HepG2 (cell line): ENCODE results near the gene OR5P2. TPM values are rescaled to one million over a fixed set of nuclear protein-coding genes. Genes with fewer than 3 reads are reported as not detected.

Source experiments
- ATAC-seq: fragments of 200-7000 bp; cut with Tn5 transposase; 3 replicates; pipeline ENCODE4 v1.9.1; 2020; ENCODE audit warnings: mild to moderate bottlenecking, moderate library complexity
- BruUV-seq: library from RNA; stranded (reverse); fragments of 400-500 nt; replicated peaks from 2 replicates; lab custom pipeline; 2021; lab: Mats Ljungman, UMichigan
- CTCF ChIA-PET: fragments of 300-600 bp; formaldehyde crosslinking; extraction: SDS; loops from one replicate; lab custom pipeline; 2021; ENCODE audit warnings: low total read pairs, inconsistent platforms, low intra/inter-chr PET ratio; lab: Yijun Ruan, JAX
- POLR2A ChIA-PET: fragments of 350-600 bp; sonication (Branson Sonifier 250); formaldehyde crosslinking; loops from one replicate; lab custom pipeline; 2020; ENCODE audit warnings: antibody characterized with exemption, inconsistent platforms; lab: Yijun Ruan, JAX
- DNase-seq: peaks from one replicate; pipeline ENCODE4 v3.0.0-alpha.2; 2015; ENCODE audit warnings: low spot score
- FAIRE-seq: peaks from 3 replicates; lab custom pipeline; 2011; peaks lifted over from hg19 to GRCh38; lab: Jason Lieb, UNC
- H2AFZ ChIP-seq: one replicate; pipeline ENCODE4 v1.6.1; 2011; ENCODE audit warnings: low read length, inconsistent platforms
- H3K27ac ChIP-seq: fragments of 300-600 bp; 3 replicates; pipeline ENCODE4 v1.8.0; 2011; ENCODE audit warnings: mixed run types, mild to moderate bottlenecking, mixed read lengths, low read length, inconsistent platforms; ENCODE audit not compliant: insufficient read depth; ENCODE audit errors: extremely low read length
- H3K27me3 ChIP-seq, 2 experiments: fragments of 200-600 bp in 1 of 2; 2 replicates in 1 of 2; 3 replicates in 1 of 2; pipeline versions ENCODE4 v1.6.0 to v1.8.0; 2011; ENCODE audit warnings: low read length in 2 of 2, mild to moderate bottlenecking in 2 of 2, moderate library complexity in 2 of 2, inconsistent platforms in 1 of 2; ENCODE audit not compliant: insufficient read depth in 2 of 2, control insufficient read depth in 1 of 2
- H3K36me3 ChIP-seq, 2 experiments: fragments of 200-600 bp in 1 of 2; replicated peaks in 1 of 2; 2 replicates in 1 of 2; 3 replicates in 1 of 2; pipeline versions ENCODE4 v1.5.1 to v1.8.0; 2011; ENCODE audit warnings: low read length in 2 of 2, inconsistent platforms in 1 of 2; ENCODE audit not compliant: insufficient read depth in 2 of 2, control insufficient read depth in 1 of 2
- H3K4me1 ChIP-seq: 2 replicates; pipeline ENCODE4 v1.5.1; 2012; ENCODE audit warnings: low read length, inconsistent platforms; ENCODE audit not compliant: insufficient read depth
- H3K4me2 ChIP-seq: 2 replicates; pipeline ENCODE4 v1.6.0; 2011; ENCODE audit warnings: low read depth, low read length, inconsistent platforms
- H3K4me3 ChIP-seq, 3 experiments: fragments of 200-600 bp in 1 of 3; sonication (generic), shearing (Covaris generic) in 1 of 3; replicated peaks in 1 of 3; 2 replicates each; pipeline ENCODE4 v1.5.1; 2011 to 2016; ENCODE audit warnings: low read length in 3 of 3, inconsistent platforms in 2 of 3, low read depth in 2 of 3, mild to moderate bottlenecking in 2 of 3, control low read depth in 1 of 3, mixed read lengths in 1 of 3; ENCODE audit not compliant: insufficient read depth in 1 of 3
- H3K79me2 ChIP-seq: one replicate; pipeline ENCODE4 v1.6.1; 2011; ENCODE audit warnings: low read length, inconsistent platforms; ENCODE audit not compliant: insufficient read depth
- H3K9ac ChIP-seq: 2 replicates; pipeline ENCODE4 v1.6.0; 2011; ENCODE audit warnings: mild to moderate bottlenecking, low read depth, low read length, inconsistent platforms; ENCODE audit not compliant: insufficient read depth
- H3K9me3 ChIP-seq: 2 replicates; pipeline ENCODE4 v1.5.1; 2012; ENCODE audit warnings: mild to moderate bottlenecking, low read length
- H4K20me1 ChIP-seq: 2 replicates; pipeline ENCODE4 v1.6.0; 2011; ENCODE audit warnings: inconsistent platforms, mild to moderate bottlenecking, low read length, moderate library complexity; ENCODE audit not compliant: insufficient read depth
- ATRX ChIP-seq: sonication (generic); formaldehyde crosslinking; IDR thresholded peaks from 2 replicates; pipeline ENCODE4 v1.4.0; 2020; ENCODE audit warnings: missing genetic modification reagents, borderline replicate concordance
- DR1 ChIP-seq: sonication (generic); formaldehyde crosslinking; IDR thresholded peaks from 2 replicates; pipeline ENCODE4 v1.8.0; 2021; ENCODE audit warnings: mild to moderate bottlenecking, missing genetic modification reagents, inconsistent platforms
- ERF ChIP-seq: IDR thresholded peaks from 2 replicates; pipeline ENCODE4 v1.6.1; 2018; ENCODE audit warnings: missing biosample characterization, missing genetic modification reagents
- HNF1A ChIP-seq, 2 experiments: sonication (generic) in 1 of 2; formaldehyde crosslinking in 1 of 2; IDR thresholded peaks; 2 replicates each; pipeline versions ENCODE4 v1.4.0 to v1.6.1; 2016 to 2020; ENCODE audit warnings: borderline replicate concordance in 1 of 2, low read depth in 1 of 2, mild to moderate bottlenecking in 1 of 2, missing genetic modification reagents in 1 of 2
- PITX1 ChIP-seq: sonication (generic); formaldehyde crosslinking; IDR thresholded peaks from 2 replicates; pipeline ENCODE4 v1.5.1; 2020; ENCODE audit warnings: mild to moderate bottlenecking, missing genetic modification reagents
- YEATS4 ChIP-seq: sonication (generic); formaldehyde crosslinking; IDR thresholded peaks from 2 replicates; pipeline ENCODE4 v1.4.0; 2020; ENCODE audit warnings: missing genetic modification reagents, borderline replicate concordance
- ZBTB25 ChIP-seq: IDR thresholded peaks from 2 replicates; pipeline ENCODE4 v1.6.1; 2018; ENCODE audit warnings: missing genetic modification reagents
- ZBTB4 ChIP-seq: sonication (generic); formaldehyde crosslinking; IDR thresholded peaks from 2 replicates; pipeline ENCODE4 v1.4.0; 2020; ENCODE audit warnings: missing genetic modification reagents, mild to moderate bottlenecking, borderline replicate concordance
- ZKSCAN8 ChIP-seq: IDR thresholded peaks from 2 replicates; pipeline ENCODE4 v1.6.1; 2016; ENCODE audit warnings: borderline replicate concordance, missing genetic modification reagents, missing compliant biosample characterization
- ZNF558 ChIP-seq: sonication (generic); formaldehyde crosslinking; IDR thresholded peaks from 2 replicates; pipeline ENCODE4 v1.9.0; 2022; ENCODE audit warnings: mild to moderate bottlenecking, missing genetic modification reagents, borderline replicate concordance
- ZNF781 ChIP-seq: sonication (generic); formaldehyde crosslinking; IDR thresholded peaks from 2 replicates; pipeline ENCODE4 v1.5.1; 2020; ENCODE audit warnings: borderline replicate concordance, mild to moderate bottlenecking, missing genetic modification reagents; ENCODE audit errors: not compliant biosample characterization
- ZNF784 ChIP-seq: sonication (generic); formaldehyde crosslinking; IDR thresholded peaks from 2 replicates; pipeline ENCODE4 v1.5.1; 2020; ENCODE audit warnings: missing genetic modification reagents, mild to moderate bottlenecking, borderline replicate concordance
- ZNF883 ChIP-seq: sonication (generic); formaldehyde crosslinking; IDR thresholded peaks from 2 replicates; pipeline ENCODE4 v1.5.1; 2020; ENCODE audit warnings: mild to moderate bottlenecking, missing genetic modification reagents; ENCODE audit errors: not compliant biosample characterization
- WGBS: methylation state at CpG from one replicate; pipeline ENCODE4 v1.1.6; 2017; ENCODE audit warnings: low lambda C conversion rate; 5-methylcytosine and 5-hydroxymethylcytosine counted together
- in situ Hi-C: cut with HindIII; loops from 2 replicates; pipeline ENCODE4 v1.10.0; 2017; ENCODE audit warnings: low pct_unique_long_range_greater_than_20kb; ENCODE audit not compliant: extremely low pct_ligation_motif_present
- intact Hi-C: fragments of 100-400 bp; cut with micrococcal nuclease; formaldehyde crosslinking; loops from one replicate; pipeline ENCODE4 v1.10.0; 2022; ENCODE audit not compliant: unreplicated experiment
- polyA plus RNA-seq, 8 experiments: library from polyadenylated mRNA; depleted of rRNA in 3 of 8; stranded (reverse) in 7 of 8; unstranded in 1 of 8; fragments of >200 nt; fragmentation: Illumina TruSeq in 4 of 8; extraction: Trizol in 4 of 8; gene quantifications; 2 replicates each; pipeline versions ENCODE4 v1.2.1 to v1.2.3, GENCODE V29; 2011 to 2016; ENCODE audit warnings: low read depth in 4 of 8, missing spikeins in 1 of 8, mixed read lengths in 1 of 8; ENCODE audit not compliant: insufficient read depth in 1 of 8
- total RNA-seq, 5 experiments: library from RNA; depleted of rRNA; stranded (reverse); fragments of >200 nt; fragmentation: Illumina TruSeq; extraction: Trizol; gene quantifications; 2 replicates each; pipeline ENCODE4 v1.2.3, GENCODE V29; 2016; ENCODE audit warnings: low read depth in 1 of 5

The OR5P2 gene
- total and polyA plus RNA-seq, 2 of the 13 experiments (the other 11 are each of a cell fraction or from before 2014, with no cell fraction given): not detected

- 18% methylated on average over 6 of the region's 6 CpGs for WGBS
- ChIA-PET CTCF (no interaction called here), POLR2A (no interaction called here)
- H3K9me3 ChIP-seq: no peaks in the 10 kb centered on the region
- no peak overlapping the region for H3K9ac ChIP-seq
- H2AFZ ChIP-seq: no peak overlapping the region
- no peak for ATAC-seq
- in situ Hi-C loops (no loop called here), intact Hi-C loops (no loop called here)
- no TSS peak for BruUV-seq
- no peaks in the 10 kb centered on the region for H3K36me3 ChIP-seq
- no peak overlapping the region for H3K4me3 ChIP-seq
- H3K27me3 ChIP-seq: no peaks in the 10 kb centered on the region
- H3K4me1 ChIP-seq: no peaks in the 10 kb centered on the region
- H3K79me2 ChIP-seq: no peaks in the 10 kb centered on the region
- no peak for DNase-seq
- no peaks in the 10 kb centered on the region for H4K20me1 ChIP-seq
- no peak overlapping the region for H3K27ac ChIP-seq
- no peak for TF ChIP-seq HNF1A (IDR thresholded peaks at IDR 0.05; ENCODE audit: low read depth)
- no peak for TF ChIP-seq HNF1A (CRISPR knock-in tag; IDR thresholded peaks at IDR 0.05; ENCODE audit: borderline replicate concordance)
- no peak for TF ChIP-seq ZBTB25 (CRISPR knock-in tag)
- no peak for TF ChIP-seq ERF (CRISPR knock-in tag)
- TF ChIP-seq DR1 (CRISPR knock-in tag): no peak
- TF ChIP-seq PITX1: no peak
- TF ChIP-seq ZNF883 (CRISPR knock-in tag): no peak
- TF ChIP-seq ZNF784 (CRISPR knock-in tag): no peak
- TF ChIP-seq ZNF781: no peak
- TF ChIP-seq ATRX: no peak
- TF ChIP-seq ZBTB4 (CRISPR knock-in tag): no peak
- TF ChIP-seq ZKSCAN8 (CRISPR knock-in tag): no peak
- no peak for TF ChIP-seq YEATS4 (CRISPR knock-in tag)
- TF ChIP-seq ZNF558 (CRISPR knock-in tag): no peak
- FAIRE-seq: no peak
- H3K4me2 ChIP-seq: no peak overlapping the region
Measured at GRCh38 chr11:7787239-7787638, 9.5 kb downstream of the OR5P2 start.
